ENCODE results near the gene MGAT4C.

MGAT4C gene

GRCh38 chr12:86247871-86248270 lies 8.3 kb downstream of the MGAT4C start:
- TF ChIP-seq, protein P1, sequence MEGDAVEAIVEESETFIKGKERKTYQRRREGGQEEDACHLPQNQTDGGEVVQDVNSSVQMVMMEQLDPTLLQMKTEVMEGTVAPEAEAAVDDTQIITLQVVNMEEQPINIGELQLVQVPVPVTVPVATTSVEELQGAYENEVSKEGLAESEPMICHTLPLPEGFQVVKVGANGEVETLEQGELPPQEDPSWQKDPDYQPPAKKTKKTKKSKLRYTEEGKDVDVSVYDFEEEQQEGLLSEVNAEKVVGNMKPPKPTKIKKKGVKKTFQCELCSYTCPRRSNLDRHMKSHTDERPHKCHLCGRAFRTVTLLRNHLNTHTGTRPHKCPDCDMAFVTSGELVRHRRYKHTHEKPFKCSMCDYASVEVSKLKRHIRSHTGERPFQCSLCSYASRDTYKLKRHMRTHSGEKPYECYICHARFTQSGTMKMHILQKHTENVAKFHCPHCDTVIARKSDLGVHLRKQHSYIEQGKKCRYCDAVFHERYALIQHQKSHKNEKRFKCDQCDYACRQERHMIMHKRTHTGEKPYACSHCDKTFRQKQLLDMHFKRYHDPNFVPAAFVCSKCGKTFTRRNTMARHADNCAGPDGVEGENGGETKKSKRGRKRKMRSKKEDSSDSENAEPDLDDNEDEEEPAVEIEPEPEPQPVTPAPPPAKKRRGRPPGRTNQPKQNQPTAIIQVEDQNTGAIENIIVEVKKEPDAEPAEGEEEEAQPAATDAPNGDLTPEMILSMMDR (IDR thresholded peaks at IDR 0.05; ENCODE audit: insufficient read depth, low read length, poor library complexity, severe bottlenecking), result no peak
- Histone ChIP-seq H3K36me3 (ENCODE audit: control insufficient read depth, insufficient read depth, low read length) (no peaks in the 10 kb centered on the region), H3K27me3 (replicated peaks; ENCODE audit: control insufficient read depth, insufficient read depth, low read length) (no peaks in the 10 kb centered on the region), H3K4me3 (replicated peaks; ENCODE audit: low read depth, low read length) (no peak overlapping the region)
- DNase-seq (ENCODE audit: extremely low read depth, insufficient read length), result no peak

DNA sequence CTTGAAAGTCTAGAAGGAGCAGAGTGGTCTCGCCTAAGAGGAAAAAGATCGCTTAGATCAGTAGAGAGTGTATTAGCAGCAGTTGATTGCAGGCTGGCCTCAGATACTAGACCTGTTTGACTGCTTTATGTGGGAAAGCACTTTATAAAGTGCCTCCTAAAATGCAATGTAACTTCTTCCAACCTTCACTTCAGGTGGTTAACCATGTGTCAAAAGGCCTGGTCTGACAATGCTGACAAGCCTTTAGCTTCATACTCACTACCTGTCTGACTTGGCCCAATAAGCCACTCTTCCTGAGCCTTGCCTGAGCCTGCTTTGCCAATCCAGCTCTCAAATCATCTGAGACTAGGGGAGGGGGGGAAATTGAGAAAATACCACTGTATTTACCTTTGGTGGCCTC lies 14.6 kb downstream of the MGAT4C start:
- TF ChIP-seq, protein P1 (IDR thresholded peaks at IDR 0.05; ENCODE audit: insufficient read depth, low read length, poor library complexity, severe bottlenecking), result no peak
- no peak for DNase-seq (ENCODE audit: extremely low read depth, insufficient read length)
- H3K27me3 ChIP-seq (replicated peaks; ENCODE audit: control insufficient read depth, insufficient read depth, low read length), result no peaks in the 10 kb centered on the region
- no peaks in the 10 kb centered on the region for H3K36me3 ChIP-seq (ENCODE audit: control insufficient read depth, insufficient read depth, low read length)
- no peak overlapping the region for H3K4me3 ChIP-seq (replicated peaks; ENCODE audit: low read depth, low read length)

- TF ChIP-seq, protein P1 (IDR thresholded peaks at IDR 0.05; ENCODE audit: insufficient read depth, low read length, poor library complexity, severe bottlenecking), result no peak
- DNase-seq (ENCODE audit: extremely low read depth, insufficient read length), result no peak
- Histone ChIP-seq H3K27me3 (replicated peaks; ENCODE audit: control insufficient read depth, insufficient read depth, low read length) (no peaks in the 10 kb centered on the region), H3K36me3 (ENCODE audit: control insufficient read depth, insufficient read depth, low read length) (no peaks in the 10 kb centered on the region), H3K4me3 (replicated peaks; ENCODE audit: low read depth, low read length) (no peak overlapping the region)
These were observed 21.8 kb downstream of the MGAT4C start for GRCh38 chr12:86234316-86234855.

DNA sequence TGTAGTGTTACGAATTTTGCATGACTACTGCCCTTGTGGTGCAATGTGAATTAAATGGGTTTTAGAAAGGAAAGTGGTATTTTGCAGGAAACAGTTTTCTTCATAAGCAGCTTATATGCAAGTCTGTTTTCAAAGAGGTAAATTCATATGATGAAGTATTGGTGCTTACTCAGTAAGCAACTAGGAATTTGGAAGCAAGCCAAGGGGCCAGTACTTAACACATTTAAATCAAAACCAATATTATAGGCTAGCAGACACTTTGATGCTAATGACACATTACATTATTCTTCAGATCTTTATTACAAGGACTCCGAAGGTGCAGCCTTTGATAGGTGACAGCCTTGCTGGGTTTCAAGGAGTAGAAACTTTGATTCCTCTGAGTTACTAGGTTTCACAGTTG lies 23.1 kb downstream of the MGAT4C start:
- TF ChIP-seq, protein P1 (IDR thresholded peaks at IDR 0.05; ENCODE audit: insufficient read depth, low read length, poor library complexity, severe bottlenecking), result no peak
- no peak overlapping the region for H3K4me3 ChIP-seq (replicated peaks; ENCODE audit: low read depth, low read length)
- H3K36me3 ChIP-seq (ENCODE audit: control insufficient read depth, insufficient read depth, low read length), result no peaks in the 10 kb centered on the region
- DNase-seq (ENCODE audit: extremely low read depth, insufficient read length), result no peak
- H3K27me3 ChIP-seq (replicated peaks; ENCODE audit: control insufficient read depth, insufficient read depth, low read length), result no peaks in the 10 kb centered on the region

DNA sequence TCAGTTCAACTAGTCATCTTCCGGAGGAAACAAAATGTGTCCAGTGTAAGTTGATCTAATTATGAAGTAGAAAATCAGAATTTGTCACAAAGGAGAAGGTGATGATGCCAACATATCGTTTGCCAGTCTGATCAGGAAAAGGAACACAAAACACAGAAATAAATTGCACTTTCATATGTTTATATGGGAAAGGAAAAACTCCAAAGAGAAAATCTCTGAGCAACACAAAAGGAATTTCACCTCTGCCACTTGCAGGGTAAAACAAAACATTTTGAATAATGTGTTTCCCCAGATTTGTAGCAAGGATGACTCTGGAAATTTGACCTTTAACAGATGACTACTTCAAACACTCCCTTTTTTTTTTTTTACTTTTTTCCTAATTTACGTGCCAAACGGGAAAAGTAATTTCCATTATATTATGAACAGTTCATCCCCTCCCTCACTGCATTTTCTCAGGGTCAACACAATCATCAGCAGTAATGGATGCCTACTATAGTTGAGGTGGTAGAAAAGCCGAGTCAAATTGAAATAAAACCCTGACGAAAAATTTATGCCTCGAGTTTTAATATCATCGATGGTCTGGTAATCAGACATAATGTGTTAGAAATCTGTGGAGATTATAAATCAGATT lies 25.6 kb downstream of the MGAT4C start:
- TF ChIP-seq, protein P1 (IDR thresholded peaks at IDR 0.05; ENCODE audit: insufficient read depth, low read length, poor library complexity, severe bottlenecking), result no peak
- DNase-seq (ENCODE audit: extremely low read depth, insufficient read length), result no peak
- Histone ChIP-seq H3K36me3 (ENCODE audit: control insufficient read depth, insufficient read depth, low read length) (no peaks in the 10 kb centered on the region), H3K27me3 (replicated peaks; ENCODE audit: control insufficient read depth, insufficient read depth, low read length) (no peaks in the 10 kb centered on the region), H3K4me3 (replicated peaks; ENCODE audit: low read depth, low read length) (no peak overlapping the region)
